Lower lobe of right lung (tissue), 2 donors: ENCODE results near the gene FAM163A. TPM values are rescaled to one million over a fixed set of nuclear protein-coding genes. Genes with fewer than 3 reads are reported as not detected.

ENCODE experiments used
- ATAC-seq, 2 donors: fragments of 200-7000 bp; cut with Tn5 transposase; one replicate each; pipeline ENCODE4 v1.9.1; 2020 to 2022; ENCODE audit warnings: mild to moderate bottlenecking in 2 of 2, moderate library complexity in 2 of 2
- DNase-seq: peaks from one replicate; pipeline ENCODE4 v3.0.0-alpha.2; 2020
- H3K27ac ChIP-seq: fragments of 200-600 bp; one replicate; pipeline ENCODE4 v1.8.0; 2022
- H3K27me3 ChIP-seq: fragments of 200-600 bp; one replicate; pipeline ENCODE4 v1.8.0; 2022; ENCODE audit warnings: low read depth
- H3K36me3 ChIP-seq: fragments of 200-600 bp; one replicate; pipeline ENCODE4 v1.8.0; 2022; ENCODE audit warnings: mild to moderate bottlenecking
- H3K4me1 ChIP-seq: fragments of 200-600 bp; one replicate; pipeline ENCODE4 v1.8.0; 2022
- H3K4me3 ChIP-seq: fragments of 200-600 bp; one replicate; pipeline ENCODE4 v1.8.0; 2022; ENCODE audit warnings: mild to moderate bottlenecking
- H3K9me3 ChIP-seq: fragments of 200-600 bp; one replicate; pipeline ENCODE4 v1.8.0; 2022
- CTCF ChIP-seq: fragments of 200-600 bp; IDR thresholded peaks from one replicate; pipeline ENCODE4 v1.8.0; 2022; ENCODE audit warnings: antibody characterized with exemption, mild to moderate bottlenecking
- intact Hi-C: fragments of 100-400 bp; cut with DNase I; formaldehyde crosslinking; loops from one replicate; pipeline ENCODE4 v1.11.0; 2022
- total RNA-seq: library from RNA; stranded (reverse); fragmentation: NEBNext Ultra II Directional; extraction: Animal tissue kit (Norgen Biotek cat#: 25700); gene quantifications from one replicate; pipeline ENCODE4 v1.2.1, GENCODE V29; 2021
- donor health status: DM: no; HTN: yes; CAD: no; lungs with severe emphysema.

Gene FAM163A
- total RNA-seq, 1 donor from 2014 or later: not detected

- H3K27me3 ChIP-seq: no peaks in the 10 kb centered on the region
- intact Hi-C loops: no loop called here
- no peaks in the 10 kb centered on the region for H3K9me3 ChIP-seq
- DNase-seq: no peak
- no peaks in the 10 kb centered on the region for H3K36me3 ChIP-seq
- peaks cover 22% of the 10 kb centered on the region for H3K4me1 ChIP-seq
- H3K27ac ChIP-seq: no peak overlapping the region
- no peak overlapping the region for H3K4me3 ChIP-seq
- ATAC-seq: no peak
- TF ChIP-seq CTCF: no peak
Measured at GRCh38 chr1:179817056-179817455, 74.0 kb downstream of the FAM163A start.

GRCh38 chr1:179817789-179818188 is 74.7 kb downstream of the FAM163A start:
- DNase-seq: no peak
- Histone ChIP-seq H3K27ac (no peak overlapping the region), H3K4me1 (peaks cover 22% of the 10 kb centered on the region), H3K36me3 (no peaks in the 10 kb centered on the region), H3K27me3 (no peaks in the 10 kb centered on the region), H3K4me3 (no peak overlapping the region), H3K9me3 (no peaks in the 10 kb centered on the region)
- no peak for TF ChIP-seq CTCF
- intact Hi-C loops: no loop called here
- ATAC-seq: no peak

- Histone ChIP-seq H3K27ac (no peak overlapping the region), H3K4me3 (no peak overlapping the region), H3K4me1 (peaks cover 22% of the 10 kb centered on the region), H3K36me3 (no peaks in the 10 kb centered on the region), H3K9me3 (no peaks in the 10 kb centered on the region), H3K27me3 (no peaks in the 10 kb centered on the region)
- TF ChIP-seq CTCF: no peak
- intact Hi-C loops: no loop called here
- ATAC-seq (no peak), DNase-seq (no peak)
Measured at GRCh38 chr1:179818260-179818659, 75.2 kb downstream of the FAM163A start.

GRCh38 chr1:179818743-179819173 is 75.7 kb downstream of the FAM163A start:
- DNase-seq: no peak
- intact Hi-C loops: no loop called here

DNA sequence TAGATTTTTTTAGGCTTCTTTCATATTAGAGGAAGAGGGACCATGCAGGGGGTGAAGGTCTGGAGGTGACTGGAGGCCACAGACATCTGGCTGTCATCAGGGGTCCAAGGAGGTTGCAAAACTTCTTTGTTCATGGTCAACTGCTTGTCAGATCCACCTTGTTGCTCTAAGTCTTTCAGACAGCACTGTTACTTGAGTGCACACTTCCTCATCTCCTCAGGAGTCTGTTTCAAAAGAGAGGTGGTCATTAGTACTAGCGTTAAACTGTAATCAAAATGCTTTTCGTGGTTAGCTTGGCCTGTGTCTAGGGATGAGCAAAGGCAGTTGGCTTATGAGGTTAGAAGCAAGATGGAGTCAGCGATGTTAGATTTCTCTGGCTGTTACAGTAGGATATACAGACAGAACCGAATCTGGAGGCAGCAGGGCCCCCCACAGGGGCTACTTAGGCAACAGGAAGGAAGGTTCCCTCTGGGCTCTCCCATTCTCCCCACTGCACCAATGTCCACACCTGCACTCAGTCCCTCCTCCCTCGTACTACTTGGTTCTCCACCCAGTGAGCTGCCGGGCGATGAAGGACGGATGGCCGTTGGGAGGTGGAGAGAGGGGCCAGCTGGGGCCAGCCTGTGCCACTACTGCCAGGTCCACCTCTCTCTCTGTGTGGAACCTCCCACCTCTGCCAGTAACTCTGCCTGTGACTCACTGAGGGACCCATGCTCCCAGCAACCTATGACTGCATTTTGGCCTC is 77.3 kb downstream of the FAM163A start:
- ATAC-seq (no peak), DNase-seq (no peak)
- H3K27me3 ChIP-seq: no peaks in the 10 kb centered on the region
- H3K4me1 ChIP-seq: peaks cover 12% of the 10 kb centered on the region
- no peaks in the 10 kb centered on the region for H3K36me3 ChIP-seq
- no peak for TF ChIP-seq CTCF
- H3K4me3 ChIP-seq: no peak overlapping the region
- H3K27ac ChIP-seq: no peak overlapping the region
- intact Hi-C loops: no loop called here
- H3K9me3 ChIP-seq: no peaks in the 10 kb centered on the region

More at GRCh38 chr1:179818743-179819173, 75.7 kb downstream of the FAM163A start:
- no peak for TF ChIP-seq CTCF
- Histone ChIP-seq H3K9me3 (no peaks in the 10 kb centered on the region), H3K27me3 (no peaks in the 10 kb centered on the region), H3K4me3 (no peak overlapping the region), H3K27ac (no peak overlapping the region), H3K4me1 (peaks cover 22% of the 10 kb centered on the region), H3K36me3 (no peaks in the 10 kb centered on the region)
- ATAC-seq: no peak
